A673 (cell line): ENCODE results near the gene NLGN1. TPM values are rescaled to one million over a fixed set of nuclear protein-coding genes. Genes with fewer than 3 reads are reported as not detected.

ENCODE experiments used
- BruUV-seq: library from RNA; stranded (reverse); fragments of 400-500 nt; replicated peaks from 2 replicates; lab custom pipeline; 2021; lab: Mats Ljungman, UMichigan
- CTCF ChIA-PET: fragments of 300-600 bp; sonication (Branson Sonifier 250); formaldehyde crosslinking; loops from one replicate; lab custom pipeline; 2022; ENCODE audit warnings: antibody characterized with exemption; lab: Charles Lee
- POLR2A ChIA-PET: fragments of 300-600 bp; sonication (Branson Sonifier 250); formaldehyde crosslinking; loops from one replicate; lab custom pipeline; 2022; ENCODE audit warnings: antibody characterized with exemption; ENCODE audit not compliant: low non-redundant PET; lab: Charles Lee
- DNase-seq: peaks from one replicate; pipeline ENCODE4 v3.0.0-alpha.2; 2015; ENCODE audit warnings: low spot score
- H3K27ac ChIP-seq: fragments of 200-600 bp; sonication (generic); 2 replicates; pipeline ENCODE4 v1.5.1; 2016; ENCODE audit warnings: mixed run types, low read depth, mild to moderate bottlenecking, mixed read lengths, antibody characterized with exemption, low read length; ENCODE audit not compliant: poor library complexity, severe bottlenecking
- H3K27me3 ChIP-seq: fragments of 200-600 bp; sonication (generic); replicated peaks from 2 replicates; pipeline ENCODE4 v1.6.1; 2017; ENCODE audit warnings: mixed run types, low read depth, mild to moderate bottlenecking, mixed read lengths, antibody characterized with exemption, low read length; ENCODE audit not compliant: insufficient read depth, poor library complexity
- H3K36me3 ChIP-seq: fragments of 200-600 bp; sonication (generic); 2 replicates; pipeline ENCODE4 v1.6.1; 2016; ENCODE audit warnings: mixed run types, mild to moderate bottlenecking, mixed read lengths, antibody characterized with exemption, low read length; ENCODE audit not compliant: insufficient read depth, poor library complexity, severe bottlenecking
- H3K4me1 ChIP-seq: fragments of 200-600 bp; sonication (generic); 2 replicates; pipeline ENCODE4 v1.6.1; 2017; ENCODE audit warnings: mixed run types, mild to moderate bottlenecking, mixed read lengths, antibody characterized with exemption, low read length; ENCODE audit not compliant: insufficient read depth, poor library complexity, severe bottlenecking
- H3K4me3 ChIP-seq: fragments of 200-600 bp; sonication (generic); 2 replicates; pipeline ENCODE4 v1.5.1; 2016; ENCODE audit warnings: low read depth, mixed run types, mild to moderate bottlenecking, mixed read lengths, low read length; ENCODE audit not compliant: poor library complexity, severe bottlenecking
- H3K9me3 ChIP-seq: fragments of 200-600 bp; sonication (generic); 2 replicates; pipeline ENCODE4 v1.6.1; 2016; ENCODE audit warnings: mixed run types, low read depth, mild to moderate bottlenecking, mixed read lengths, antibody characterized with exemption, low read length; ENCODE audit not compliant: poor library complexity, severe bottlenecking
- EZH2 ChIP-seq: fragments of 200-600 bp; sonication (generic); IDR thresholded peaks from 2 replicates; pipeline ENCODE4 v1.6.1; 2017; ENCODE audit warnings: borderline replicate concordance, low read depth, mild to moderate bottlenecking, mixed read lengths, antibody characterized with exemption, low read length; ENCODE audit not compliant: poor library complexity, severe bottlenecking
- intact Hi-C: fragments of 100-400 bp; cut with micrococcal nuclease; formaldehyde crosslinking; loops from one replicate; pipeline ENCODE4 v1.10.0; 2022; ENCODE audit not compliant: unreplicated experiment
- total RNA-seq: library from RNA; stranded (reverse); gene quantifications from 2 replicates; pipeline ENCODE4 v1.2.3, GENCODE V29; 2021
- TF ChIP-seq, protein P1 (sequence below): fragments of 300-800, 200-600 bp; sonication (generic); conservative IDR thresholded peaks from 2 replicates; pipeline ENCODE4 v1.5.1; 2017; ENCODE audit warnings: low read depth, mild to moderate bottlenecking, antibody characterized with exemption, low read length, moderate library complexity, mixed read lengths

NLGN1 gene
- total RNA-seq, 1 experiment from 2014 or later, result 0.39 TPM

DNA sequence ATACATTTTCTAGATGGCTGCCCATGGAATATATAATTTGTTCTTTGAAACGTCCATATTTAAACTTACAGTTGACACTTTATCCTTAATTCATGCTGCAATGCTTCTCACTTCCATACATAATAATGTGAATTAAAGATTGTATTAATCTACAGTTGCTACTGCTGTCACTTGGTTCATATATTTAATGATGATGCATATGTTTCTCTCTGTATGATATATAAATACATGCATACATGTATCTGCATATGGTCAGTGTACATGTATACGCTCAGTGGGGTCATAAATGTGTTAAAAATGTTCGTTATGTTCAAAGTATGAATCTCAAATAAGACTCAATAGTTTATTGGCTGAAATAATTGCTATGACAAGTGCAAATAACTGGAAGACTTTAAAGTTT lies 382.5 kb downstream of the NLGN1 start:
- H3K27me3 ChIP-seq, result no peaks in the 10 kb centered on the region
- CTCF ChIA-PET, result no interaction called here
- no peak for DNase-seq
- POLR2A ChIA-PET, result no interaction called here
- no peaks in the 10 kb centered on the region for H3K36me3 ChIP-seq
- no peaks in the 10 kb centered on the region for H3K4me1 ChIP-seq
- BruUV-seq, result no TSS peak
- TF ChIP-seq, protein P1, sequence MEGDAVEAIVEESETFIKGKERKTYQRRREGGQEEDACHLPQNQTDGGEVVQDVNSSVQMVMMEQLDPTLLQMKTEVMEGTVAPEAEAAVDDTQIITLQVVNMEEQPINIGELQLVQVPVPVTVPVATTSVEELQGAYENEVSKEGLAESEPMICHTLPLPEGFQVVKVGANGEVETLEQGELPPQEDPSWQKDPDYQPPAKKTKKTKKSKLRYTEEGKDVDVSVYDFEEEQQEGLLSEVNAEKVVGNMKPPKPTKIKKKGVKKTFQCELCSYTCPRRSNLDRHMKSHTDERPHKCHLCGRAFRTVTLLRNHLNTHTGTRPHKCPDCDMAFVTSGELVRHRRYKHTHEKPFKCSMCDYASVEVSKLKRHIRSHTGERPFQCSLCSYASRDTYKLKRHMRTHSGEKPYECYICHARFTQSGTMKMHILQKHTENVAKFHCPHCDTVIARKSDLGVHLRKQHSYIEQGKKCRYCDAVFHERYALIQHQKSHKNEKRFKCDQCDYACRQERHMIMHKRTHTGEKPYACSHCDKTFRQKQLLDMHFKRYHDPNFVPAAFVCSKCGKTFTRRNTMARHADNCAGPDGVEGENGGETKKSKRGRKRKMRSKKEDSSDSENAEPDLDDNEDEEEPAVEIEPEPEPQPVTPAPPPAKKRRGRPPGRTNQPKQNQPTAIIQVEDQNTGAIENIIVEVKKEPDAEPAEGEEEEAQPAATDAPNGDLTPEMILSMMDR, result no peak
- no peak for TF ChIP-seq EZH2
- intact Hi-C loops, result no loop called here
- H3K9me3 ChIP-seq, result no peaks in the 10 kb centered on the region
- H3K4me3 ChIP-seq, result no peak overlapping the region
- H3K27ac ChIP-seq, result no peak overlapping the region

DNA sequence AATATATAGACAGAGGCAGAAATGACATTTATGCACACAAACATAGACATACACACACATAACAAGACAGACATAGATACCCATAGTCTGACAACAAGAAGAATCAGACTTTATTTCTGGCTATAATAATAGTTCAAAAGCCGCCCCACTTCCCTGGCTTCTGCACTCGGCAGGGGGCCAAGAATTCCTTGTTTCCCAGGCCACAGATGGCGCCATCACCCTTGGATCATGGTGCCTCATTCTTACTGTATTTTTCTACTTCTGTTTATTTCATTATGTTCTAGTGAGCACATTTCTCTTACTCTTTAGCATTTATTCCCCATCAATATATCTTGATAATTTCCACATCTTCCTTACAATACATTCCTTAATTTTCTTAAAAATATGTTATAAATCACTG lies 387.5 kb downstream of the NLGN1 start:
- no peaks in the 10 kb centered on the region for H3K36me3 ChIP-seq
- no peaks in the 10 kb centered on the region for H3K4me1 ChIP-seq
- no peaks in the 10 kb centered on the region for H3K9me3 ChIP-seq
- no peak for TF ChIP-seq EZH2
- TF ChIP-seq, protein P1, result no peak
- no peak for DNase-seq
- intact Hi-C loops, result no loop called here
- ChIA-PET CTCF (no interaction called here), POLR2A (no interaction called here)
- no TSS peak for BruUV-seq
- no peak overlapping the region for H3K27ac ChIP-seq
- H3K27me3 ChIP-seq, result no peaks in the 10 kb centered on the region
- no peak overlapping the region for H3K4me3 ChIP-seq

GRCh38 chr3:173789530-173790162 lies 392.1 kb downstream of the NLGN1 start:
- CTCF ChIA-PET, result no interaction called here
- no peaks in the 10 kb centered on the region for H3K36me3 ChIP-seq
- TF ChIP-seq EZH2, result no peak
- TF ChIP-seq, protein P1, result no peak
- DNase-seq, result no peak
- H3K4me1 ChIP-seq, result no peaks in the 10 kb centered on the region
- H3K9me3 ChIP-seq, result no peaks in the 10 kb centered on the region
- POLR2A ChIA-PET, result no interaction called here
- H3K4me3 ChIP-seq, result no peak overlapping the region
- BruUV-seq, result no TSS peak
- H3K27me3 ChIP-seq, result no peaks in the 10 kb centered on the region
- intact Hi-C loops, result no loop called here
- H3K27ac ChIP-seq, result no peak overlapping the region
